Femur (tissue), 1 donor: Measurements from ENCODE around the gene NLGN4Y.

Experiments
- DNase-seq: peaks from one replicate; pipeline ENCODE4 v3.0.0-alpha.2; 2017

The NLGN4Y gene

GRCh38 chrY:14524272-14525231, at the start of gene NLGN4Y:
TSS of gene NLGN4Y (plus strand) at chrY:14524529. CDS start at chrY:14622120, 97,591 bp downstream.
- no peak for DNase-seq

- DNase-seq, result no peak
Measured at GRCh38 chrY:14485935-14486334, 38.4 kb upstream of the NLGN4Y start.

DNA sequence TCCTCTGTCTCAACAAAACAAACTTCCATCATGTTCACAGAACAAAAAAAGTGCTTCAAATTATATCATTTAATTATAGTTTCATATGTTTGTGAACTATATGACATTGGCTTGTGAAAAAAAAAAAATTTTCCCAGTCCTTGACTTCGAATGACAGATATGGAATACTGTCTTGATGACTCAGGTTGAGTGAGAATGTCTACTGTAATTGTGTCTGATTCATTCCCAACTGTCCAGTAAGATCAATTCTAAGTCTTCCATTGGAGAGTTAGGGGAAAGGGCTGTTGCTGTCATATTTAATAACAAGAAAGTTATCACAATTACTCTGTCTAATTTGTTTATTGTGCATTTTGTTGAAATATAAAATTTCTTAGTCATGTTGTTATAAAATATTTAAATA, 34.1 kb upstream of the NLGN4Y start:
- no peak for DNase-seq

DNA sequence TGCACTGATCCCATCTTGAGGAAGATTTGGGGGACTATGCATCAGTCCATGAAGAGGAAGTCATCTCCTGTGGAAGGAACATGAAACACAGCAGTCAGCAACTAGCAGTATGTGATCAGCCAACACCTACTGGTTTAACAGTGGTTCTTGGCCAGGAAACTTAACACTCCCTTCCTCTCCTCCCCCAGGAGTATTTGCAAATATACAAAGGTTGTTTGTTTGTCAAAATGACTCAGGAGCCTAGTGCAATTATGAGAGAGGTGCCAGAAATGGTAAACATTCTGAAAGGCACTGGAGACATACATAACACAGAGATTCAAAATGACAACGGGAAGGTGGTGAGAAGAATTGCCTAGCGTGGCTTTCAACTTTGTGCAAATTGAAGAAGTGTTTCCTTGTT, 26.3 kb upstream of the NLGN4Y start:
- no peak for DNase-seq

GRCh38 chrY:14504592-14504991, 19.7 kb upstream of the NLGN4Y start:
- DNase-seq, result no peak

GRCh38 chrY:14522379-14522950, 1.9 kb upstream of the NLGN4Y start:
- DNase-seq, result no peak

DNA sequence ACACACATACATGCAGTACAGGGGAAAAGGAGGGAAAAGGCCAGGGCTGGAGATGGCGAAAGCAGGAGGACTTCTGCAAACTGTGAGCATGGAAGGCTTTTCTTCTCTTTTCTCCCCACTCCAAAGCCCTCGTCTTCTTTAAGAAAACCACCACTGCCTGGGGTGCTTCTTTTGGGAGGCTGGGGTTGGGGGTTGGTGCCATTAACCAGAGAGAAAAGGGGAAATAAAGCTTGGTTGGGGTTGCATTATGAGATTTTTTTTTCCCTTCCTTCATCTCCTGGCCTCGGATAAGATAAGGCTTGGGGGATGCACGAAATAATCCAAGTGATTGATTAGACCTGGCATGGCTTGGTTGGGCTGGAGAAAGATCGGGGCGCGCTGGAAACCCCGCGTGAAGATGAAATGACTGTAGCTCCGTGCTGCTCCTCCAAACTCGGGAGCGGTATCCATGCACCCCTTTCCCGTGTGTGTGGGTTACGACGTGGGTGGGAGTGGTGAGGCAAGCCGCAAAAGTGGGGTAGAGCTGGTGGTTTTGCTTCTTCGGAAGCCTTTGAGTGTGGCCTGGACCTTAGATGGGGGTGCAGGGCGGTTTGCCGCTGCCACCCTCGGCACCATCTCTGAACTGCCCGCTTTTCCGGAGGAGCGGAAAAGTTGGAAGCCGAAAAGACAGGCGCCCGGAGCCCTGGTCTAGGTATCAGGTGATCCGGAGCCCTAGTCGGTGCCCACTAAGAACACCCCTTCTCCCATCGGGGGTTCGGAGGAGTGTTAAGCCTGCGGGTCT, 648 bp upstream of the NLGN4Y start:
- DNase-seq, result no peak

- no peak for DNase-seq
Measured at GRCh38 chrY:14525315-14525714, 986 bp downstream of the NLGN4Y start.

- DNase-seq, result no peak
Measured at GRCh38 chrY:14528361-14528760, 4.0 kb downstream of the NLGN4Y start.

GRCh38 chrY:14536703-14537102, 12.4 kb downstream of the NLGN4Y start:
- no peak for DNase-seq

DNA sequence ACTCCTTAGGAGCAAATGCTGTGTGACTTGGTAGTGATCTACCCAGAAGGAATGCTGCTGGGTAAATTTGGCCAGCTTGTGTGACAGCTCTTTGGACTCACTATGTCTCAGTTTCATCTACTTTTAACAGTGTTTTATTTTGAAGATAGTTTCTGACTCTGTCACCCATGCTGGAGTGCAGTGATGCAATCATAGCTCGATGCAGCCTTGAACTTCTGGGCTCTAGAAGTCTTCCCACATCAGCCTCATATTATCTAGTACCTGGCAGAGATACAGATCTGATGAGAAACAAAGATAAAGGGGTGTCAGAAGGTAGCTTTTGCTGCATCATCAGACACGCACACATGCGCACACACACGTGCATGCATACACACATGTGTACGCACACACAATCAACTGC, 19.2 kb downstream of the NLGN4Y start:
- no peak for DNase-seq

DNA sequence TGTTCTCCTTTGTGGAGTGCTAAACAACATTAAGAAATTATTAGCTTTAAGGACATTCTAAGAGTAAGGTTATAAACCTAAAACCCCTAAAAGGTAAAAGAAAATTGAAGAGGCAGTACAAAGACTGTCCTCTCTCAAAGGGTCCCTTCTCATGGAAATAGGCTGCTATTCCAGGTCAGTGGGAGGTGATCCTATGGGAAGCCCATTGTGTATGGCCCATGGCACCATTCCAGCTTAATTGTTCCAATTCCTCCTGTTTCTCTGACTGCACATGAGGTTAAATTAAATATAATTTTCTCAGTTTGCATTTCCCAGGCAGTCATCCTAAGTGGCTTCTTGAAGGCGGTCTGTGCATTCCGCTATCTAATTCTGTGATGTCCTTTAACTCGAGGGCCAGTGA, 57.0 kb downstream of the NLGN4Y start:
- no peak for DNase-seq

DNA sequence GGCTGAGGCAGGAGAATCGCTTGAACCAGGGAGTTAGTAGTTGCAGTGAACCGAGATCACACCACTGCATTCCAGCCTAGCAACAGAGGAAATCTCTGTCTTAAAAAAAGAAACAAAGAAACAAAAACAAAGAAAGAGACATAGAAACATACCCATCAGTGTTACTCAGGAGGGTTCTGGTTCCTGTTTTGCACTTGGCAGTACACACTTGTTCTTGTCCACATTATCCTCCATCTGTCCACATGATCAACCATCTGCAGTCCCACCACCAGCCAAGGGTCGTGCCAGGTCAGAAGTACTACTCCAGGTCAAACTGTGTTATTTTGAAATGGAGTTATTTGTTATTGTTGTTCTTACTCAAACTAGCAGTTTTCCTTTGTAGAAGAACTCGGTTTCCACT, 62.4 kb downstream of the NLGN4Y start:
- no peak for DNase-seq

DNA sequence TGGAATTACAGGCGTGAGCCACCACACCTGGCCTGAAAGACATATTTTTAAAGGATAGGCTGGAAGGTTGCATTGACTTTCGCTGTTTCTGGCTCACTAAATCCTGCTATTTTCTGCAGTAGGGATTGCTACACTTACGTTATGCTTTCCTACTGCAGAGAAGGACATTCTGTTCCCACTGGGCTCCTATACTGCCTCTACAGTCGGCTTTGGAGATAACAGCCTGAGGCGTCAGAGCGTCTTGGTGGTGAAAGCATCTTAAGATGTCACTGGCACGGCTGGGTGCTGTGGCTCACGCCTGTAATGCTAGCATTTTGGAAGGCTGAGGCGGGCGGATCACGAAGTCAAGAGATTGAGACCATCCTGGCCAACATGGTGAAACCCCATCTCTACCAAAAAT, 77.0 kb downstream of the NLGN4Y start:
- DNase-seq, result no peak

GRCh38 chrY:14617625-14618024, 93.3 kb downstream of the NLGN4Y start:
- DNase-seq, result no peak

- DNase-seq, result no peak
Measured at GRCh38 chrY:14618513-14618912, 94.2 kb downstream of the NLGN4Y start.

DNA sequence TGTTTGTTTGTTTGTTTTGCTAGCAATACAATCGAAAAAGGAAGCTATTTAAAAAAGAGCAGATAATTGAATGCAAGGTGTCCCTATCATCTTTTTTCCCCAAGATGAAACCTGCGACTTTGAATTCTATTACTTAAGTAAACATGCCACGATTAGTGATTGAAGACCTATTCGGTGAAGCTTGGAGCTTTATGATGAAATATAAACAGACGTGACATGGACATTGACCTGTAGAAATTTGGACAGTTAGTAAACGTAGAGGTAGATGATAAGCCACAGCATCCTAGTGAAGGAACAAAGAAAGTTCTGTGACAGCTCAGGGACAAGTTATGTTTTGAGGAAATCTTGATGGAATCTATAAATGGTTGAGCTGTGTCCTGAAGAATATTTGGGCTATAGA, 103.9 kb downstream of the NLGN4Y start:
- DNase-seq, result no peak

- no peak for DNase-seq
Measured at GRCh38 chrY:14631676-14632075, 107.3 kb downstream of the NLGN4Y start.

- no peak for DNase-seq
Measured at GRCh38 chrY:14633718-14634117, 109.4 kb downstream of the NLGN4Y start.

DNA sequence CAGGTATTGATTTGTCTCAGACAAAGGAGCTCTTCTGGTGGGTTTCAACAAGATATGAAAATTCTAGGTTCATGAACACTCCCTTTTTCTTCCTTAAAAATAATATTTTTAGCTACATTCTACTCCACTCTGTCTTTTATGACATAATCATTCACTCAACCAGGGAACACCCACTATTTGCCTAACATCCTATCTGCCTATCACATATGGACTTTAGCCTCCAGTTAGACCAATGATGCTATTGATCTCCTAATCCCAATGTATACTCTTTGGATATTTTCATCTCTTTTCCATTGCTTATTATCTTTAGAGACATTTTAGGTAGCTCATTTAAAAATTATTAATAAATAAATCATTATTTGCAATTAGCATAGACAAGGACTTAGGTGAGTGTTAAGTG, 110.6 kb downstream of the NLGN4Y start:
- no peak for DNase-seq

- DNase-seq, result no peak
Measured at GRCh38 chrY:14637551-14637950, 113.2 kb downstream of the NLGN4Y start.

DNA sequence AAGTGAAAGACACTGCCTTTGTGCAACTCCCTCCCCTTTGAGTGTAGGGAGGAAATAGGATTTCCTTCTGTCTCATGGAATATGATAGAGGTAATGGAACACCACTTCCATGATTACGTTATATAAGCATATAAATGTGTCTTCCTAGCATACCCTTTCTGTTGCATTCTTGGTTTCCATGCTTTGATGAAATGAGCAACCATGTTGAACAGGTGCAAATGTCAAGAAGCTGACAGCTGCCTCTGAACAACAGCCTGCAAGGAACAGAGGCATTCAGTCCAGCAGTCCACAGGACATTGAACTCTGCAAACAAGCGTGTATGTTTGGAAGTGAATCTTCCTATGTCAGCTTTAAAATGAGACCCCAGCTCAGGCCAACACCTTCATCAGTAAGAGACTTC, 117.5 kb downstream of the NLGN4Y start:
- no peak for DNase-seq

- no peak for DNase-seq
Measured at GRCh38 chrY:14644157-14644952, 120.0 kb downstream of the NLGN4Y start.
